Stimulated activated CD8-positive, alpha-beta memory T cell treated with anti-CD3 and anti-CD28 coated beads, Interleukin-15, amount 100 ng/mL, for 1 hour (primary cell): ENCODE measurements around the gene FLRT2.

Source experiments
- DNase-seq: peaks from one replicate; pipeline ENCODE4 v3.0.0-alpha.2; 2020; ENCODE audit warnings: low read depth

Gene FLRT2

DNA sequence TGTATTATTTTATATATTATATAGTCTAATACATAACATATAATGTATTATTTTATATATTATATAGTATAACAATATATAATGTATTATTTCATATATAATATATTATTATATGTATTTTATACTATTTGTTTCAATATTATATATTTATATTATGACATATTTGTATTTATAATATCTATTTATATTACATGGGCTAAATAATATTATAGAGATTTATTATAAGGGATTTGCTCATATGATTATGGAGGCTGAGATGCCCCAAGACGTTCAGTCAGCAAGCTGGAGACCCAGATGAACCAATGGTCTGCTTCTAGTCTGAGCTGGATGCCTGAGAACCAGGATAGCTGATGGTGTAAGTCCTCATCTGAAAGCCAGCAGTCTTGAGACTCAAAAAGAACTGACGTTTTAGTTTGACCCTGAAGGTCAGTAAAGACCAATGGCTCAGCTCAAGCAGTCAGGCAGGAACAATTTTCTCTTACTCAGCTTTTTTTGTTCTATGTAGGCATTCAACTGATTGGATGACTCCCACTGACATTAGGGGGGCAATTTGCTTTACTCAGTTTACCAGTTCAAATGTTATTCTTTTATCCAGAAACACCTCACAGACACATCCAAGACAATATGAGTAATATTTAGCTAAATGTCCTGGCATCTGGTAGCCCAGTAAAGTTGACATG, 130.4 kb downstream of the FLRT2 start:
- DNase-seq: no peak

DNA sequence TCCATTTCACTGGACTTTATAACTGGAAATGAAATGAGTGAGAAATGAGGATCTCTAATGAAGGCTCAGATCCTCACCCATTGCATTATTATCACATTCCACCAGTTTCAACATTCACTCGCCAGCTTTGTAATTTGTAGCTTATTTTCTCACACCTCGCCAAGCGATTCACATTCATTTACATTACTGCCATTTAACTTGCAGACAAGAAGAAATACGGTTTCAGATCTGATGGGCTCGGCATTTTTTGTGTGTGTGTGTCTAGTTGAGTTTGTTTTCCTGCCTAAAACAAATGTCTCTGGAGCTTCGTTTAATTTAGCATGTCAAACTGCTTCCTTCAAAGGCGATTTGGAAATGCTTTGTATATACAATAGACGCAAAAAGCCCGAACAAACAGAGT, 132.2 kb downstream of the FLRT2 start:
- no peak for DNase-seq

DNA sequence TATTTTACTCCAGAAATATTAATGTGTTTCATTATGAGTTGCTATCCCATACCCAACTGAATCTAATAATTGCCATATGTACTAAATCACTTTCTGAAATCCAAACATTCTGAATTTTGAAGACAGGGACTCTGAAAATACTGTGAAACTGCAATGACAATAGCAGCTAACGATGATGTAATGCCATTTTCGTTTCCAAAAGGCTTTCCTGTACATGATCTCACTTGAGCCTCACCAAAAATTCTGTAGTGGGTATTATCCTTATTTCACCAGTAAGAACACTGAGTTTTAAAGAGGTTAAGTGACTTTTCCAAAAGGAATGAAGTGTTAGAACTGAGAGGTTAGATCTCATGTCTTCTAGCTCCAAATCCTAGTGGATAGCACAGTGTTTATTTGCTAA, 133.3 kb downstream of the FLRT2 start:
- no peak for DNase-seq

DNA sequence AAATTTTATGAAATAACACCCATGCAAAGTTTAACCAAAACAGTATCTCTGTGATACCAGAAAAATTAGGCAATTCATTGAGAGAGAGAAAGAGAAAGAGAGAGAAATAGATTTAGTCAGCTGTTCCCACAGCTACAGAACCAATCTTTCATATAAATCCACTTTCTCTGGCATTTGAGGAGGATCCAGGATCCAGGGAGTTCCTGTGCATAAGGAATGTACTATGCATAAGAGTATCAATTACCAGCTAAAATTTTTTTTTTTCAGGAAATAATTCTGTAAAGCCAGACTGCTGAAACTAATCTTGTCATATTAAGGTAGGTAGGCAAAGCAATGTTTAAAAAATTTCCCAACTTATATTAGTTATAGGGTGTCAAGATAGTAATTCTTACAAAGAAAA, 133.7 kb downstream of the FLRT2 start:
- DNase-seq: no peak

DNA sequence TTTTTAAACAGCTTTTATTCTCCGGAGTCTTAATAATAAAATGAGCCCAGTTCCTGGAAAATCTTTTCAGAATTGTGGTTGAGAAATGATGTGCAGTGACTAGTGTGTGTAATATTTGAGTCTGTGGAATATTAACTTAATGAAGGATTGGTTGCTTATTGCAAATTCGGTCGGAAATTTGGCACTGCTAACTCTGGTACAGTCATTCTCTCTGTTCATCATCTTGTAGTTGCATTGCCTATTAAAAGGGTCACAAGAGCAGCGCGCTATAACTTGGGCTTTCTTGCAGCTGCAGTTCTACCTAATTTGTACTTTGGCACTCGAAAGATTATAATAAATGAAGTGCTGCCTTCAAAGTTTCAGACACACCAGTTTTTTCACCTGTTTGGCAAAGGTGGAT, 146.0 kb downstream of the FLRT2 start:
- DNase-seq: no peak

DNA sequence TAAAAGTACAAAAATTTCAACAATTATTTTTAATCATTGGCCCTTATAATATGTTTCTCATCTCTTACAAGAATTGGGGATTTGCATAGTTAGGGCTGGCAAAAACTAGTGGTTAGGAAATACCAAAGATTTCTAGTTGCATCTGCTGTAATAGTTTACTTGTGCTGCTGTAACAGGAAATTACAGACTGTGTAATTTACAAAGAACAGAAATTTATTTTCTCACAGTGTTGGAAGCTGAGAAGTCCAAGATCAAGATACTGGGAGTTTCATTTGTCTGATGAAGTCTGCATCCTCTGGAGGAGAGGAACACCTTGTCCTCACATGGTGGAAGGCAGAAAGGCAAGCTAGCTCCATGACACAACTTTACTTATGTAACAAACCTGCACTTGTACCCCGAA, 157.0 kb downstream of the FLRT2 start:
- no peak for DNase-seq

DNA sequence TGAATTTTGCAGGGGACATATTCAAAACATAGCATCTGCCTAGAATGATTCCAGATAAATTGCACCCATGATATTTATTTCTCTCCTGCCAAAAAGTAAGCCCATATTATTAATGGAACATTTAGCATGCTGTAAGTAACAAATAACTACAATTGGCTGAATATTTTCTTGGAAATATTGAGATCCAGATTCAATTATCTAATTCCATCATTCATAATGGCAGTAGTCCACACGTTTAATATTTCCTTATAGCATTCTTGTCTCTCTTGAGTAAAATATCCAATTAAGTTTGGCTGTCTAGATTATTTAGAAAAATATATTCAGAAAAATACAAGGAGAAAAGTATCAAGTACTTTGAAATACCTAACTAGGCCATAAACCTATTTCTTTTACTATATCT, 157.5 kb downstream of the FLRT2 start:
- DNase-seq: no peak

DNA sequence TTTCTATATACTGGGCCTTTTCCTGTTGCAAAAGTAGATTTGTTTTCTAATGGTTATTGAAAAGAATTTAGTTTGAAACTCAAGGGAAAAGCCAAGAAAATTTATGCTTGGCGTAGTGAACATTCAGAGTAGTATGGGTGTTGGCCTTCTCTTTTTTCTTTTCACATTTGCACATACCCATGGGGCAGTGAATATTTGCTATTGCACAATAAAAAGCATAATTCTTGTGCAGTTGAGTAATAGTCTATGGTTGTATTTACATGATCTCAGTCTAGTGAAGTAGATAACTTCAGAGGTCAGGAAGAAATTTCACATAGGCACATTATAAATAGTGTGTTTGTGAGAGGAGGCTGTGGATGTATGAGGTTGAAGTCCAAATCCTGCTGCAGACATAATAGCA, 158.1 kb downstream of the FLRT2 start:
- DNase-seq: no peak

DNA sequence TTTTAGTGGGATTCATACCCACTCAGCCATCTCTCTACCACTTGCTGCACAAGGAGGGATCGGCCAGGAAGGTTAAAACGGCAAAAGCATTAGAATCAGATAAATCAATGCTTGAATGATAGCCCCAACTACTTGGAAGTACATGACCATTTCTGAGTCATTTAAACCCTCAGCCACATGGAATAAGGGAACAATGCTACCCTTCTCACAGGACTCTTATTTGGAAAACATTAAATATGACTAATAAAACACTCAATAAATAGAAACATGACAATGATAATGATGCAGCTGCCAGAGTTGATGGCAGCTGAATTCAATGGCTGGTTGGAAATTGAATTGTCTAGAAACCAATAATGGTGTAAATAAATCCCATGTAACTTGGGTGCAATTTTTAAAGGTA, 165.4 kb downstream of the FLRT2 start:
- no peak for DNase-seq

DNA sequence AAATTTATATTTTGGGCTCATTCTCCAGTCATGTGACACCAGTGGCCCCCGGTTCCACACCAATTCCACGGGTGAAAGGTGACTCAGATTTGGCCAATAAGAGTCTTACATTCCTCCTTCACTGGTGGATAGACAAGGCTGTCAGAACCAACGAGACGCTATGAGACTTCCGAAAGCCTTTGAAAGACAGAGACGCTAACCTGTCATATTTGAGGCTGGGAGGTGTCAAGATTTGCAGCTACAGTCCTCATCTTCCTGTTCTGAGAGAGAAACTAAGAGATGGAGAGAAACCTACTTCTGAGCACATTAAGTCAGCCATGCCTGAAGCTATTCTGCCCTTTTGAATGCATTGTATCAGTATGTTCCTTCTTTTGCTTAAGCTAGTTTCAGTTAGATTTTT, 171.2 kb downstream of the FLRT2 start:
- DNase-seq: no peak

DNA sequence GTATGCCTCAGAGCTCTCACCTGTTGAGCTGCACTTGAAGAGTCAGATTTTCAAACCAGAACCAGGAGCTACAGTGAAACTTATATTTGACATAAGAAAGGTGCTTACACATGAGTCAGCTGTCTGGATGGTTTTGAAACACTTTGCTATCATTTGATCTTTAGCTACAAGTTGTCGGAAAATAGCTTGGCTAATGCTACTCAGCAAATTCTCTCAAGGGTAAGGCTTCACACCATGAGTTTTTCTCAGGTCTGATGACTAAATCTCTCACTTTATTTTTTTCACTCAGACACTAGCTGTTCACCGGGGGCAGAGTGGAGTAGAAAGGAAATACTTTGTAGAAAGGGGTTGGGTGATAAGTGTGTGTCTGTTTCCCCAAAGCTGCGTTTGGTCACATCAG, 171.8 kb downstream of the FLRT2 start:
- DNase-seq: no peak

DNA sequence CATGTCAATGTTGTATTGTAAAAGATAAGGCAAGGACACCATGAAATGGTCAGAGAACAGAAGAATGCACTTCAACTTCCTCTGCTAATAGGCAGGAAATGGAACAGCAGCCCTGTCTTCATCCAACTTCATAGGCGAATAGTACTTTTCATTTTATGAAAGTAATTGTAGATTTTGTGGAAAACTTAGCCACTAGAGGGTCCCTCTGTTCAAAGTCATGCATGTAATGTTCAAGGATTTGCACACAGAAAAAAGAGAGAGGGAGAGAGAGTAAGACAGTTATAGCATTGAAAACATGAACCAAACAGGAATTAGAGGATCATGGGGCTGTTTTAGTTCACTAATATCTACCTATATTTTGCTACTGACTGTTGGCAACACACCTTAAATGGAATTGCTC, 172.2 kb downstream of the FLRT2 start:
- DNase-seq: no peak

DNA sequence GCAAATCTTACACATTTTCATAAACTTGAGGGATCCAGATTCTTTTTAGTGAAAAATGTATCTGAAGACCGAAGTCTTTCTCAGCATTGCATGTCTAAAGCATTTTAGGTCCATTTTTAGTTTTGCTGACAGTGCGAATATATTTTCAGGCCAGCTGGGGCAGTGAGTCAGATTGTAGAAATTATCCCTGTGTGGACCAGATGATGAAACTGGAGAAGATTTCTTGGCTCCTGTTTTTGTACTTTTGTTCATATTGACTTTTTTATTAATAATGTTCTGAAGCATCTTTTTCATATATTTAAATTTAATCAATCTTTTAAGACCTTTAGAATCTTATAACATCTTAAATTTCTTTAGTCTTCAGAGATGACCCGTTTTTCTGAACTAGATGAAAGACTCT, 173.1 kb downstream of the FLRT2 start:
- DNase-seq: no peak
